Hepatocyte (in vitro differentiated cells): Measurements from ENCODE around the gene TBC1D20.

ENCODE experiments used
- EZH2 ChIP-seq: fragments of 200-600 bp; sonication (generic); IDR thresholded peaks from 2 replicates; pipeline ENCODE4 v1.6.1; 2016; ENCODE audit warnings: antibody characterized with exemption, mild to moderate bottlenecking, borderline replicate concordance
- TF ChIP-seq, protein P1 (sequence below): fragments of 200-600 bp; sonication (generic); IDR thresholded peaks from 2 replicates; pipeline ENCODE4 v1.5.1; 2016; ENCODE audit warnings: antibody characterized with exemption, mild to moderate bottlenecking; ENCODE audit not compliant: poor library complexity

DNA sequence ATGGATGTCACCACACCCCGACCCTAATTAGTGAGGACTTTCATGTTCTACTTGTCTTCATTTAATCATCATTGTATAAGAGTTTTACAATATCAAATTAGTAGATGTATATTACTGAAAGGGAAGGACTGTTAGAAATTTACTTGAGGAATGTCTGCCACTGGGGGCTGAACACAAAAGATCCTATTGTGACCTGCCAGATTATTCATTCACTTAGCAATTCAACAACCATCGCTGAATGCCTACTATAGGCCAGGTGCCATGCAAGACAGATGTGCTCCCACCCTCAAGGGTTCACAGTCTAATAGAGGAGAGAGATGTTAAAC, 62.2 kb downstream of the TBC1D20 start:
- TF ChIP-seq, protein P1, sequence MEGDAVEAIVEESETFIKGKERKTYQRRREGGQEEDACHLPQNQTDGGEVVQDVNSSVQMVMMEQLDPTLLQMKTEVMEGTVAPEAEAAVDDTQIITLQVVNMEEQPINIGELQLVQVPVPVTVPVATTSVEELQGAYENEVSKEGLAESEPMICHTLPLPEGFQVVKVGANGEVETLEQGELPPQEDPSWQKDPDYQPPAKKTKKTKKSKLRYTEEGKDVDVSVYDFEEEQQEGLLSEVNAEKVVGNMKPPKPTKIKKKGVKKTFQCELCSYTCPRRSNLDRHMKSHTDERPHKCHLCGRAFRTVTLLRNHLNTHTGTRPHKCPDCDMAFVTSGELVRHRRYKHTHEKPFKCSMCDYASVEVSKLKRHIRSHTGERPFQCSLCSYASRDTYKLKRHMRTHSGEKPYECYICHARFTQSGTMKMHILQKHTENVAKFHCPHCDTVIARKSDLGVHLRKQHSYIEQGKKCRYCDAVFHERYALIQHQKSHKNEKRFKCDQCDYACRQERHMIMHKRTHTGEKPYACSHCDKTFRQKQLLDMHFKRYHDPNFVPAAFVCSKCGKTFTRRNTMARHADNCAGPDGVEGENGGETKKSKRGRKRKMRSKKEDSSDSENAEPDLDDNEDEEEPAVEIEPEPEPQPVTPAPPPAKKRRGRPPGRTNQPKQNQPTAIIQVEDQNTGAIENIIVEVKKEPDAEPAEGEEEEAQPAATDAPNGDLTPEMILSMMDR, result no peak
- no peak for TF ChIP-seq EZH2
